SHP77 treated with DMSO at 0.1 percent for 48 hours (cell line): ENCODE results near the gene TFPI.
"Not testable (repeated sequence)": the region's sequence is repeated elsewhere in the genome, so short reads cannot be mapped to it uniquely, and the experiment has no call there.

Source experiments
- DNase-seq: peaks from one replicate; lab custom pipeline; 2025; lab: John Stamatoyannopoulos, UW

Gene TFPI

GRCh38 chr2:187554011-187554703 lies at the start of gene TFPI:
TSS of gene TFPI (minus strand) at chr2:187554435. CDS start at chr2:187503768, 50,667 bp downstream.
- peak; percentile 42 for DNase-seq

GRCh38 chr2:187594801-187595200 lies 40.6 kb upstream of the TFPI start:
- no peak for DNase-seq

DNA sequence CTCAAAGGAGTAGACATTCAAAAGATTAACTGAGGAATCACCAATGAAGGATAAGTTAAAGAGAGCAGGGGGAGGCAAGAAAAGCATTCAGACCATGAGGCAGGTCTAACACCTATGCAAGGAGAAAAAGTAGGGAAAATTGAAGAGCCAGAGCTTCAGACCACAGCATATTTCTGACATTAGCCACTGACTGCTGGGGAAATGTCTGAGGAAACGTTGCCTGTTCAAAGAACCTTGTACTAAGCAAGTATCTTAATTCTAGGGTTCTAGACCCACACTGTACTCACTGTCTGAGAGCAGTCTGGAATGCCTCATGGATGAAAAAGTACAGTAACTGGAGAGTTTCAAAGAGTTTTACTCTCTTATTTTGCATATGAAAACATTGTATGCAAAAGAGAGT lies 39.5 kb upstream of the TFPI start:
- DNase-seq: no peak

DNA sequence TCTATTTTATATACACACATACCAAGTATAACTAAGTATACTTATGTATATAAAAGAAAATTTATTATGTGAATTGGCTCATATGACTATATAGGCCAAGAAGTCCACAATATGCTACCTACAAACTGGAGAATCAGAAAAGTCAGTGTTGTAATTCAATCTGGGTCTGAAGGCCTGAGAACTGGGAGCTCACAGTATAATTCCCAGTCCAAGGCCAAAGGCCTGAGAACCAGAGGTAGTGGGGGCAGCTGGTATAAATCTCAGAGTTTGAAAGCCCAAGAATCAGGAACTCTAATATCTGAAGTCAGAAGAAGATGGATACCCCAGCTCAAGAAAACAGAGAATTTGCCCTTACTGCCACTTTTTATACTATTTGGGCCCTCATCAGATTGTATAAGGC lies 38.9 kb upstream of the TFPI start:
- DNase-seq: no peak

DNA sequence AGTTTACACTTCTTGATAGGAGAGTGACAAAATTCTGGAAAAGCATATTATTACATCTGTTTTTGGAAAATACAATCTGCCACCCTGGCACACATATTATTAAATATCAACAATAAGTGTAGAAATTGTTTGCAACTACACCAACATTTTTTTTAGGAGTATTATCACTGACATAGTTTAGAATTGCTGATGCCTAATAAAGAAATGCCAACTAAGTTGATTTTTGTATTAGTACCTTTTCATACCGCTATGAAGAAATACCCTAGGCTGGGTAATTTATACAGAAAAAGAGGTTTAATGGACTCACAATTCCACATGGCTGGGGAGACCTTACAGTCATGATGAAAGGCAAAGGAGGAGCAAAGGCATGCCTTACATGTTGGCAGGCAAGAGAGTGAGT lies 35.9 kb upstream of the TFPI start:
- DNase-seq: no peak

- DNase-seq: no peak
These were observed 31.9 kb upstream of the TFPI start for GRCh38 chr2:187586011-187586641.

DNA sequence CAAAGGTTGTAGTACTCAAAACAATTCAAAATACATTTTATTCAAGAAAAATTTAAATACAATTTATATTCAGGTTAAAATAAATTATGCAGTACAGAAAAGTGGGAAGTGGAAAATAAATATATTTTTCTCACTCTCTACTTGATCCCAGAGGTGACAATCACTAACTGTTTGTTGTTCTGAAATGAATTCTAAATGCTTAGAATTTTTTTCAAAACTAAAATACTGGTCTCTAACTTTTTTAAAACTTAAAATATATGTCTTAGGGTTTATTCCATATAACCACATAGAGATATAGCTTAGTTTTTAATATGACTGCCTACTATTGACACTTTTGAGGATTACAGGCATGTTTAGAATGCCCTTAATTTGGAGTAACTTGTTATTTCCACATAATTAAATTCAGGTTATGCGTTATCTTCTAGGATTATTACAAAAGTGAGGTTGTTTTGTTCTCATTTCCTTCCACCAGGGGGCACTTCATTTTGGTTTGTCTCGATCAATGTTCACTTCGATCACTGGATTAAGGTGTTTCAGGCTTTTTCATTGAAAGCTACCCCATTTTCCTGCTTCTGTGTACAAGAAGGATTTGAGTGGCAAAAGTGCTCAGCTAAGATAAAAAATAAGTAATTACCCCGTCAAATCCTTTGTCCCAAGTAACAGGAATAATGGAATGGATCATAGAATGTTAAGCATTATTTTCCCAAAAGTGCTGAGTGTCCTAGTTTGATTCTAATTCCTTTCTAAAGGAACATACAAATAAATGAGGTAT lies 27.1 kb upstream of the TFPI start:
- DNase-seq: peak; percentile 50

DNA sequence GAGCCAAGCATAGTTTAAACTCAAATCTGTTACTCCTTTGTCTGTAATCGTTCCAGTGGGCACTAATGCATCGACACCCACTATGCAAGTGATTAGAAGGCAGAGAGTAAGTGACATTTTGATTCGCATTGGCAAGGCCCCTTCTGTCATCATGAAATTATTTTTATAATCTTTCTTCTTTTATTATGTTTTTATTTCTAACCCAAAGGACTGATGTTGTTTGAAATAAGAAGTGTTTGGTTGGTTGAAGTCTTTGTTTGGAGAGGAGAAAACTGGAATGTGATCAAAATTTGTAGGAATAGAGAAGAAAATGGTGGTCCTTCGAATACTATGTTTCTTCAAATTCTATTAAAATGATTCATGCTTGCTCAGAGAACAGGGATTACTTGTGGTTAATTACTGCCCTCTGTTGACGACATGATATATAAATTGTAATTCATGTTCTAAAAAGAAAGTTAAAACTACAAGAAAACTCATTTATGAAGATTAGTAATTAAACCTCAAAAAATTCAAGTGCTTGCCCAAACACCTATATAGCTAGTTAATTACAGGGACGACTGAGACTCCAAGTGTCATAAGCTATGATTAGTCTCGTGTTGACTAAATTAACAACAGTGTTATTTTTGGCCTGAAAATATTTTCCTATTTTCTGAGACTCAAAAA lies 26.4 kb upstream of the TFPI start:
- peak; percentile 77 for DNase-seq

DNA sequence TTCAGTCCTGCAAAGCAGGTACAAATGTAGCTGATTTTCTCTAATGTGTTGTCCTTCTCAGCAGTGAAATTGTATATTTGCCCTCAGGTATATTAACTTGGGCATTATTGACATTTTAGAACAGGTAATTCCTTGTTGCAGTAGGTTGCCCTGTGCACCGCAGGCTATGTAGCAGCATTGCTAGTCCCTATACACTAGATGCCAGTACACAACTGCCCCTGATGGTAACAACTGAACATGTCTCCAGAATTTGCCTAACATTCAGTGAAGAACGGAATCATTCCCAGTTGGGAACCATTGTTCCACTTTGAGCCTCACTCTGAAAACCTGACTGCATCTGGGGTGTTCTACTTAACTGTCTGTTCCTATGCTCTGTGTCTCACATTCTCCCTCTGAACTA lies 23.1 kb upstream of the TFPI start:
- DNase-seq: no peak

DNA sequence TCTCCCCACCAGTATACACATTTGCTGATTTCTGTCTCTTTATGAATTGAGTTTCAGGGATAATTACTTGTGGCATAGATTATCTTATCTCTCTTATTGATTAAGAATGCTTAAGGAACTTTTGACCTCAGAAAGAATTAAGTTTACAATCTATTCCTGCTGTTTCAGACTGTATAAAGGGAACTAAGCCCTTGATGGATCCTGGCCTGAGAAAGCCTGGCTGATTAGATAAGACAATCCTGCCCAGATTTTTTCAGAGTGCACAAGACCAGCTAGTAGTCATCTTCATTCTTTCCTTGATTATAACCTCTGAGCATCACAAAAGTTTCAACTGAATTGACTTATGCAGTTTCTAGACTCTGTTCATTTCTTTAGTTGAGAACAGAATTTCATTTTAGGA lies 22.7 kb upstream of the TFPI start:
- DNase-seq: no peak

- no peak for DNase-seq
These were observed 21.5 kb upstream of the TFPI start for GRCh38 chr2:187575751-187576067.

DNA sequence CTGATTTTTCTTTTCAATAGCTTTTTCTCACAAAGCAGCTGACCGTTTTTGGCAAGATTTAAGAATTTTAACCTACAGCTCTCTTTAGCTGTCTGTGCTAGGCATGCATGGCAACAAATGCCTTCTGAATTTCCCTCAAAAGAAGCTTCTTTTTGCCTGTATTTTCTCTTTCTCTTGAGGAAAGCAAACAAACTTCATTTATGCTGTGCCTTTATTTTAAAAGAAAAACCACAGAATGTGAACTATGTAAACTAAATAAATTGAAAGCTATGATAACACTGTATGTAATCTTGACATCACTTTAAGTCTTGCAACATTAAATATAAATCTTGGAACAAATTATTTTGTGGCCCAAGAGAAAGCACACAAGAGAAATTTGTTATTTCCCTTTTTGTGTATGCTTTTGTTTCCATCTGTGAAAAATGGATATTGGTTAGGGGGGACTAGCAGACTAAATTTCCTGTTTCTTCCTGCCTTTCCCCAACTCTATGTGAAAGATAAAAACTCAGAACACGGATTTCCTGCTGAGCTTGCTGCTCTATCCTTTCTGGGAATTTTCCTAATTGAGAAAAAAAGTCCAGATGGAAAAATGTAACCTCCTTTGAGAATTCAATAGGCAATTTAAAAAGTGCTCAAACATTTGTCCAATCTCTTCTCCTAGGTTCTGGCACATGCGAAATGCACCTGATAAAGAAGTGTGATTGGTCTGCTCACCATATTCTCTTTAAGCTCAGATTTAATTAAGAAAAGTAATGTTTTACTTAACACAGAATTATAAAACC lies 20.9 kb upstream of the TFPI start:
- no peak for DNase-seq

DNA sequence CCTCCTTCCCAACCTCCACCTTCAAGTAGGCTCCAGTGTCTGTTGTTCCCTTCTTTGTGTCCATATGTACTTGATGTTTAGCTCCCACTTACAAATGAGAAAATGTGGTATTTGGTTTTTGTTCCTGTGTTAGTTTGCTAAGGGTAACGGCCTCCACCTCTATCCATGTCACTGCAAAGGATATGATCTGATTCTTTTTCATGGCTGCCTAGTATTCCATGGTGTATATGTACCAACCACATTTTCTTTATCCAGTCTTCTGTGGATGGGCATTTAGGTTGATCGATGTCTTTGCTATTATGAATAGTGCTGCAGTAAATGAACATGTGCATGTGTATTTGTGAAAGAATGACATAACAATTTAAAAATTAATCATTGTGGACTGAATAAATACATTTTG lies 19.5 kb upstream of the TFPI start:
- DNase-seq: no peak

GRCh38 chr2:187571996-187572395 lies 17.8 kb upstream of the TFPI start:
- not testable (repeated sequence) for DNase-seq

GRCh38 chr2:187569571-187569970 lies 15.3 kb upstream of the TFPI start:
- DNase-seq: no peak

DNA sequence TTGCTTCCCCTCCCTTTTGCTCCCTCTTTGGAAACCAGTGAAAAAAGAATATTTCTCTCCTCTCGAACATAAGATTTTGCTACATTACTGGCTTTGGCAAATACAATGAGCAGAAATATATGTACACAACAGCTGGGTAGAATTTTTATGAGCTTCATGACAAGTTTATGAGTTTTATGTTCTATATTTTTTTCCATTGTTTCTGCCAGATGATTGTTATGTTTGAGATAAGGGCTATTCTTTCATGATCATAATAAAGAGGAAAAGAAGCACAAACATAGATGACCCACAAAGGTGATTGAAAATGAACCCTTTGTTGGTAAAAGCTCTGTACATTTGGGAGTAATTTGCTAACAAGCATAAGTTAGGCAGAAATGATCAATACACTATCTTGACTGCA lies 14.8 kb upstream of the TFPI start:
- no peak for DNase-seq

- no peak for DNase-seq
These were observed 12.9 kb upstream of the TFPI start for GRCh38 chr2:187567126-187567525.

- no peak for DNase-seq
These were observed 12.5 kb upstream of the TFPI start for GRCh38 chr2:187566712-187567111.

GRCh38 chr2:187566266-187566665 lies 12.0 kb upstream of the TFPI start:
- DNase-seq: no peak

GRCh38 chr2:187565618-187566017 lies 11.4 kb upstream of the TFPI start:
- DNase-seq: not testable (repeated sequence)

DNA sequence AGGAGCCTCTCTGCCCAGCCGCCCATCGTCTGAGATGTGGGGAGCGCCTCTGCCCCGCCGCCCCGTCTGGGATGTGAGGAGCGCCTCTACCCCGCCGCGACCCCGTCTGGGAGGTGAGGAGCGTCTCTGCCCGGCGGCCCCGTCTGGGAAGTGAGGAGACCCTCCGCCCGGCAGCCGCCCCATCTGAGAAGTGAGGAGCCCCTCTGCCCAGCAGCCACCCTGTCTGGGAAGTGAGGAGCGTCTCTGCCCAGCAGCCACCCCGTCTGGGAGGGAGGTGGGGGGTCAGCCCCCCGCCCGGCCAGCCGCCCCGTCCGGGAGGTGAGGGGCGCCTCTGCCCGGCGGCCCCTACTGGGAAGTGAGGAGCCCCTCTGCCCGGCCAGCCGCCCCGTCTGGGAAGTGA lies 2.3 kb upstream of the TFPI start:
- not testable (repeated sequence) for DNase-seq

GRCh38 chr2:187554704-187555082 lies 458 bp upstream of the TFPI start:
- DNase-seq: no peak
